ENCODE measurements around the gene NRXN3.

NRXN3 gene

DNA sequence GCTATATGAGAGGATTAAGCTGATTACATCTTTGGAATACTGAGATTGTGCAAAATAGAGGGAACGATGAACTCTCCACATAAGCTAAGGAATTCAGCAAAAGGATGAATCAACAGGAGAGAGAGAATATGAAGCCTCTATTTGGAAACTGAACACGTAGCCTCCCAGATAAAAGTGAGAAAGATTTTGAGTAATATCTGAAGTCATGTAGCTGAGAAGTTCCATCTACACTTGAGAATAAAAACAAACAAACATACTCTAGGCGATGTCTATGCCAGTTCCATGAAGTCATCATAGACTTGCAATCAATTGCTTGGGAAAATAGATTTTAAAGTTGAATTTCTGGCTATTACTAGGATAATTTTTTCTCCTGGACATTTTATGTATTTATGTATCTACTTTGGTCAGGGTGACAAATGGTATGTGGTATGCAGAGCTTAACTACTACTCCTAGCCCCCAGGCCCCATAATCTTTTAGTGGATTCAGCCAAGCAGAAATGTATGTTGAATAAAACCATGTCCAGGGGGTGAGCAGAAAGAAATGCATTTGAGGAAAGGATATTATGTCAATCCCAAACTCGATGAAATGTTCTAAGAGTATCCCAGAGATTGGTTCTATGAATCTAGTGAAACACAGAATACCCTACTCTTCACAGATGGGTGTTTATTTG is 1413.7 kb downstream of the NRXN3 start:
- no peak for DNase-seq (ENCODE audit: low spot score)
- TF ChIP-seq, protein P1, sequence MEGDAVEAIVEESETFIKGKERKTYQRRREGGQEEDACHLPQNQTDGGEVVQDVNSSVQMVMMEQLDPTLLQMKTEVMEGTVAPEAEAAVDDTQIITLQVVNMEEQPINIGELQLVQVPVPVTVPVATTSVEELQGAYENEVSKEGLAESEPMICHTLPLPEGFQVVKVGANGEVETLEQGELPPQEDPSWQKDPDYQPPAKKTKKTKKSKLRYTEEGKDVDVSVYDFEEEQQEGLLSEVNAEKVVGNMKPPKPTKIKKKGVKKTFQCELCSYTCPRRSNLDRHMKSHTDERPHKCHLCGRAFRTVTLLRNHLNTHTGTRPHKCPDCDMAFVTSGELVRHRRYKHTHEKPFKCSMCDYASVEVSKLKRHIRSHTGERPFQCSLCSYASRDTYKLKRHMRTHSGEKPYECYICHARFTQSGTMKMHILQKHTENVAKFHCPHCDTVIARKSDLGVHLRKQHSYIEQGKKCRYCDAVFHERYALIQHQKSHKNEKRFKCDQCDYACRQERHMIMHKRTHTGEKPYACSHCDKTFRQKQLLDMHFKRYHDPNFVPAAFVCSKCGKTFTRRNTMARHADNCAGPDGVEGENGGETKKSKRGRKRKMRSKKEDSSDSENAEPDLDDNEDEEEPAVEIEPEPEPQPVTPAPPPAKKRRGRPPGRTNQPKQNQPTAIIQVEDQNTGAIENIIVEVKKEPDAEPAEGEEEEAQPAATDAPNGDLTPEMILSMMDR (IDR thresholded peaks at IDR 0.05; ENCODE audit: extremely low read depth, missing control alignments) = no peak

DNA sequence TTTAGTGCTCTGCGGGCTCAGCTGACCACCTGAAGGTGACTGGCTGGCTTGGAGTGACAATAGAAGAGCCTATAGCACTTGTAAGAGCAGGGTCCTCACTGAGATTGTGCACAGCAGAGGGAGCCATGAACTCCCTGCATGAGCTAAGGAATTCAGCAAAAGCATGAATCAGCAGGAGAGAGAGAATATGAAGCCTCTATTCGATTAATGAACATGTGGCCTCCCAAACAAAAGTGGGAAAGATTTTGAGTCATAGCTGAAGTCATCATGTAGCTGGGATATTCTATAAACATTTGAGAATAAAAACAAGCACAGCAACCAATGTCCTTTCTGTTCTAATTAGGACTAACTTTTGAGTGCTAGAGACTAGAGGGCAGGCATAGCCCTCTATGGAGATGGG is 1414.5 kb downstream of the NRXN3 start:
- DNase-seq (ENCODE audit: low spot score) = no peak
- TF ChIP-seq, protein P1 (IDR thresholded peaks at IDR 0.05; ENCODE audit: extremely low read depth, missing control alignments) = no peak

DNA sequence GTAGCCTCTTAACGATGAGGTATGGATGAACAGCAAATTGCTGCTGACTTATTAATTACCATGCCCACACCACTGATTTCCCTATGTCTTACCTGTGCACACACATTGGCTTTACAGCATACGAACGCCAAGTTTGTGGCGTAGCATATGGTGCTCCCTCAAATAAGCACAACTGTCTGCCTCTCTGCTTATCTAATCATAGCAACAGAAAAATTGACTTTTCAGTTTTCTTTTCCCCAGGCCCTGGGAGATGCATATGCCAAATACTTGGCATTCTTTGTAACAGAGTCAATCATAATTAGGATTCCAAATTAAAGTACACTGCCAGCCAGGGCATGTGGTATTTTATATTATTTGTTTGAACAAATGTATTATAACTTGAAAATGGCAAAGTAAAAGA is 1415.7 kb downstream of the NRXN3 start:
- no peak for DNase-seq (ENCODE audit: low spot score)

DNA sequence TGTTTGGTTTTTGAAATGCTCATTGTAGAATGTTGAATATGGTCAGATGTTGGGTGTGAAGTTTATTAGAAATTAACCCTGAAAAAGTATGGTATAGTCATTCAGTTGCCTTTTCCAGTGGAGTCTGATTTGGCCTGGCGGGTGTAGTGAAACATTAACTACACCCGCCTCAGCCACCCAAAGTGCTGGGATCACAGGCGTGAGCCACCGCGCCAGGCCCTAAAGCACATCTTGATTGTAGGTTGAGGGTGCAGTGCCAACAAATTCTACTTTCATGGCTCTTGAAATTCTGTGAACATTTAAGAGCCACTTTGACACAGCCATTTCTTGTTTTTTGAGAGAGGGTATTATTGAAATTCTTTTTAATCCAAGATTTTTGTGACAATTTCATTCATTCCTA is 1416.2 kb downstream of the NRXN3 start:
- DNase-seq (ENCODE audit: low spot score) = no peak
- TF ChIP-seq, protein P1 (IDR thresholded peaks at IDR 0.05; ENCODE audit: extremely low read depth, missing control alignments) = no peak

More for the DNA sequence above, 1415.7 kb downstream of the NRXN3 start:
- TF ChIP-seq, protein P1 (IDR thresholded peaks at IDR 0.05; ENCODE audit: extremely low read depth, missing control alignments) = no peak

DNA sequence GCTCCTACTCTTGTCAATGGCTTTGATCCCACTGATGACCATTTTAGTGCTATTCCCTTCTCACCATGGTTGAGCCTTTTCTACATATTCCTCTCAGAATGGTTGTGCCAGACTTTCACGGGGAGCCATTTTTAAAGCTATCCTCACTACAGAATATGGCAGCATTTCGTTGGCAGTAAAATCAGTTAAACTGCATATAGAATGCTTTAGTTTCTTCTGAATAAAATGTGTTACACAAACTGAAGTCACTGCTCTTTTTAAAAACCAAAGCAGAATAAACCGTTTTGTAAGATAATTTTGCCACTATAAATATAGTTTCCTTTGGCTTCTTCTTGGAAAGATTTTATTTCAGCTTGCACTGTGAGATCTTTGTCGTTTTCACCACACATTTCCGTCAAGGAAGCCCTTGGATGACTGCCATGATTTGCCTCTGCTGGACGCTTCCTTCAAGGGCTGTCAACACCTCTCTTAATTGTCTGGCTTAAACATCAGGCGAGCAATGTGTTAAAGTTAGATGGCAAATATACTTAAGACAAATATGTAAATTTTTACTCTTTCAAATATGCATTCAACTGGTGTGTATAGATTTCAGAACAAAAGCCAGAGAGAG is 1416.9 kb downstream of the NRXN3 start:
- TF ChIP-seq, protein P1 (IDR thresholded peaks at IDR 0.05; ENCODE audit: extremely low read depth, missing control alignments) = no peak
- no peak for DNase-seq (ENCODE audit: low spot score)

DNA sequence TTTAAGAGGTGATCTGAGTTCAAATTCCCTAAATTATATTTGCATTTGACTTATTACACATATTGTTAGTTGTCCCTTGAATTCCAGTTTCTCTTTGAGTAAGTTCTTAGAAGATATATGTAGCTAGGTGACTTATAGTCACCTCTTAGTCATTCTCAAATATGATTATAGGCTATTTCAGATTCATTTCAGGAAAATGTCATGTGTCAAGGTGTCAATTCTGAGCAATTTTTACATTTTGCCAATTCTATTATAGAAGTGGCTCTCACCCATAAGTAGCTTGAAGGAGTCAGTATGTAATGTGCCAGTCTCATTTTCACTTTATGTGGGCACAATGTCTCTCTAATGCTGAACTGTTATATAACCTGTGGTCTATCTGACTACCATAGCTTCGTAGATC is 1417.7 kb downstream of the NRXN3 start:
- no peak for DNase-seq (ENCODE audit: low spot score)
- TF ChIP-seq, protein P1 (IDR thresholded peaks at IDR 0.05; ENCODE audit: extremely low read depth, missing control alignments) = no peak

DNA sequence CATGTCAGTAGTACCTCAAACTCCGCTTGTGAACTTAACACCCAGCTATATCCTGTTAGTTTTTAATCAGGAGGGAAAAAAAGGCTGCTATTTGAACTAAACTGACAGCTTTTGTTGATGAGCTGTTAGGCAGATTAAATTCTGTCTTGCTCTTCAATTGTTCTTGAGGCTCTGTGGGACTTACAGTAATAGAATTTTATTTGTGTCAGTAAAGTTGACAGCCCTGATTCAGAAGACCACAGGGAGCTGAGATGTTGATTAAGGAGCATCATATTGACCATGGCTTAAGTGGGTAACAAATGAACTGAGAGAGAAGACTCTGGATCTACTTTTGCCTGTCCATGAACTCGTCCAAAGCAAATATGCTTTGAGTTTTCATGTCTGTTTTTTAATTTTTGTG is 1418.2 kb downstream of the NRXN3 start:
- TF ChIP-seq, protein P1 (IDR thresholded peaks at IDR 0.05; ENCODE audit: extremely low read depth, missing control alignments) = no peak
- no peak for DNase-seq (ENCODE audit: low spot score)

Data from GM20000 (cell line).